GM18507 (cell line): ENCODE data around the gene CISTR.
"Not testable (repeated sequence)": the region's sequence is repeated elsewhere in the genome, so short reads cannot be mapped to it uniquely, and the experiment has no call there.

Experiments
- DNase-seq: peaks from one replicate; pipeline ENCODE4 v3.0.0; 2011; ENCODE audit warnings: low read depth; ENCODE audit not compliant: insufficient read length; ENCODE audit errors: extremely low spot score
- FAIRE-seq: peaks from 2 replicates; lab custom pipeline; 2011; peaks lifted over from hg19 to GRCh38; lab: Jason Lieb, UNC

Gene CISTR

DNA sequence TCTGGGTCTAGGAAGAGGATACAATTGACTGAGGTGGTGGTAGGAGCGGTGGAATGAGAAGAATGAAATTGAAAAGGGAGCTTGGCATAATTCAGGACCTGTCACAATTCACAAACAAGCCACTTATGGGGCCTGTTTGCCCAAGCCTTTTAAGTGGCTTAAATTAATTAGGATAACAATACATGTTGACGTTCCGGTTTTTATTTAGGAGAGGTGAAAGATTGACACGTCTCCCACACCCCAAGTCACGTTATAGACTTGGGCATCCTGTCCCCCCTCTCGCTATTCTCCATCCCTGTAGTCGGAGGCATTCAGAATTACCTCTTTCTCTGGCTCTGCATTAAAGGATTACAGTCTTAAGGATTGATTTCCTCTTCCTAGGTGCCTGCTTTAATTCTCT, 23.6 kb downstream of the CISTR start:
- FAIRE-seq (no peak), DNase-seq (no peak)

DNA sequence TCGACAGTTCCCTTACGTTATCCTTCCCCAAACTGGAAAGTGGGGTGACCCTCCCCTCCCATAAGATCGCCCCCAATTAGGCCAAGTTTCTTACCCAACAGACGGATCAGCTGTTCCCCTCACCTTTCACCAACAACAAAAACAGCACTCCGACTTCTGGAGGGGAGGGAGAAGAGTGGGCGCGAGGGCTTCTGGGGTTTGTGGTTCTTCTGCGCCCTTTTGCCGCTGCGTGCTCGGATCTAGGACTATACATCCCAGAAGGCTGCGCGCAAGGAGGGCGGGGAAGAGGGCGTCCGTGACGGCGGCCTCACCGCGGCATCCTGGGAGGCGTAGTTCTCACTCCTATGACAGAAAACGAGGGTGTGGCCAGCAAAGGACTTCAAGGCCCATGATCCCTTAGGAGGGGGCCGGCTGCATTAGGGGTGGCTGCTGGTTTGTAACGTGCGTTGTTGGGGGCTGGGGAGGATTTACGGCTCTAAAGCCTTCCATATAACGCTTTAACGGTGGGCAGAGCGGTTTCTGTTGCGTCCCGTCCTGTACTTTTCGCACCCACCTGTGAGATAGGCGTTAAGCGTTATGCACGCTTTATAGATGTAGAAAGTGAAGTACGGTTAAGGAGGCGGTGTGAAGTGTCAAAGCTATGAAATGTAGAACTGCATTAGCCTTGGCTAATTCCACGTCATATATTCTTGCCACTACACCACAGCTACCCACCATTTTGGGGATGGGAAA, 24.3 kb downstream of the CISTR start, which contains the start of gene CALCOCO1:
Gene CALCOCO1, minus strand, starts transcription at position 143 of the 732 bp plus-strand sequence. CDS start 2,210 bp downstream, outside the sequence.
- FAIRE-seq: peak; percentile 98

GRCh38 chr12:53726946-53727309, 24.9 kb downstream of the CISTR start:
- DNase-seq (no peak), FAIRE-seq (no peak)

More for the DNA sequence above, 24.3 kb downstream of the CISTR start, which contains the start of gene CALCOCO1:
- peak; percentile 97 for DNase-seq

GRCh38 chr12:53726341-53726740, 25.4 kb downstream of the CISTR start:
- DNase-seq (no peak), FAIRE-seq (no peak)

GRCh38 chr12:53725824-53726223, 26.0 kb downstream of the CISTR start:
- DNase-seq (no peak), FAIRE-seq (no peak)

DNA sequence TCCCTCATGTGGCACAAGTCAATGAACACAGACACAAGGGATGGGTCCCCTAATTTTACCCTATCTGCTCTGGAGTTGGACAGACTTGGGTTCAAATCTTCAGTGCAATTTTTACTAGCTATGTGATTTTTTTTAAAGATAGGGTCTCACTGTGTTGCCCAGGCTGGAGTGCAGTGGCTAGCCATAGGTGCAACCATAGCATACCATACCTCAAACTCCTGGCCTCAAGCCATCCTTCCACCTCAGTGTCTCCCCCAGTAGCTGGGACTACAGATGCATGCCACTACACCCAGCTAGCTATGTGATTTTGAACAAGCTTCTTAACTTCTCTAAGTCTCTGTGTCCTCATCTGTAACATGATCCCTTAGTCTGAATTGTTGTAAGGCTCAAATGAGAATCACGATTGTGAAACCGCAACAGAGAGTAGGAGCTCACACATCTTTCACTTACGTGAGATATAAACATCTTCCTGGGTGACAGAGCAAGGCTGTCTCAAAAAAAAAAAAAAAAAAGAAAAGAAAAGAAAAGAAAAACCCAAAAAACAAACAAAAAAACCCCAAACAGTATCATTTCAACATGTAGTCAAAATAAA, 29.2 kb downstream of the CISTR start:
- FAIRE-seq (no peak), DNase-seq (no peak)

DNA sequence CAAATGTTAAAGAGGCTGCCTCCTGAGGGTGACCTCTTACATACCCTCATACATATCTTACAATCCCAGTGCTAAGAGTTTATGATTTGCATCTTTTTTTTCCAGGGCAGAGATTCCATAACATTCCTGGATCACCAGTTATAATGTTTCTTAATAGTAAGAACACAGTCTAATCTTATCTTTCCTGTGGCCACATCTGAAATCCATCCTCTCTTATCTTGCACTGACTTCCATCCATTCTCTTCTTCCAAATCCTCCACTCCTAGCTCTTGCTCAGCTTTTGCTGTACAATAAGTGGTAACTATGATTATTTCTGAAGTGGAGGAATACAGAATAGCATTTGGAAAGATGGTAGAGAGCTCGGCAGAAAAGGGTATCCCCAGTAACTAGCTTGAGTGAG, 30.8 kb downstream of the CISTR start:
- FAIRE-seq: no peak
- no peak for DNase-seq

DNA sequence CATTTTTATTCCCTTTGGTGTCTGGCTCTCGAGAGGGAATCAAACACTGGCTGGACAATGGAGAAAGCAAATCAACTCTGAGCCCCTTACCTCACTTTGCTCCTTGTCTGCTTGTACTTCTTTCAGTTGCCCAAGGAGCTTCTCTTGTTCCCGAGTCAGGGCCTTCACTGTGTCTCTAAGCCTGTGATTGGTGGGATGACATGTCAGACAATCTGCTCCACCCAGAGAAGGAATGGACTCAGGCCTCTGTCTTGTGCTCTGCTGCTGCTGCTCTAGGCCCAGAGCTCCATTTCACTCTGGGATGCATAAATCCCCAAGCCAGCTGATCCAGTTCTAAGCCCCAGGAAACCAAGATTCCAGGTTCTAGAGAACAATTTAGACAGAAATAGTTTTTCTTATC, 32.1 kb downstream of the CISTR start:
- FAIRE-seq (no peak), DNase-seq (no peak)

DNA sequence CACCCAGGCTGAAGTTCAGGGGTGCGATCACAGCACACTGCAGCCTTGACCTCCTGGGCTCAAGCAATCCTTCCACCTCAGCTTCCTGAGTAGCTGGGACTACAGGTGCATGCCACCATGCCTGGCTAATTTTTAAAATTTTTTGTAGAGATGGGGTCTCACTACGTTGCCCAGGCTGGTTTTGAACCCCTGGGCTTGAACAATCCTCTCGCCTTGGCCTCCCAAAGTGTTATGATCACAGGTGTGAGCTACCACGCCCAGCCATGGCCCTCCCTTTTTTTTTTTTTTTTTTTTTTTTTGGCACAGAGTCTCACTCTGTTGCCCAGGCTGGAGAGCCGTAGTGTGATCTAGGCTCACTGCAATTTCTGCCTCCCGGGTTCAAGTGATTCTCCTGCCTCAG, 33.2 kb downstream of the CISTR start:
- not testable (repeated sequence) for DNase-seq, FAIRE-seq

- DNase-seq: no peak
- no peak for FAIRE-seq
These were observed 34.5 kb downstream of the CISTR start for GRCh38 chr12:53717319-53717718.

GRCh38 chr12:53714004-53714403, 37.8 kb downstream of the CISTR start:
- FAIRE-seq: no peak
- no peak for DNase-seq

GRCh38 chr12:53713516-53713915, 38.3 kb downstream of the CISTR start:
- DNase-seq (no peak), FAIRE-seq (no peak)

DNA sequence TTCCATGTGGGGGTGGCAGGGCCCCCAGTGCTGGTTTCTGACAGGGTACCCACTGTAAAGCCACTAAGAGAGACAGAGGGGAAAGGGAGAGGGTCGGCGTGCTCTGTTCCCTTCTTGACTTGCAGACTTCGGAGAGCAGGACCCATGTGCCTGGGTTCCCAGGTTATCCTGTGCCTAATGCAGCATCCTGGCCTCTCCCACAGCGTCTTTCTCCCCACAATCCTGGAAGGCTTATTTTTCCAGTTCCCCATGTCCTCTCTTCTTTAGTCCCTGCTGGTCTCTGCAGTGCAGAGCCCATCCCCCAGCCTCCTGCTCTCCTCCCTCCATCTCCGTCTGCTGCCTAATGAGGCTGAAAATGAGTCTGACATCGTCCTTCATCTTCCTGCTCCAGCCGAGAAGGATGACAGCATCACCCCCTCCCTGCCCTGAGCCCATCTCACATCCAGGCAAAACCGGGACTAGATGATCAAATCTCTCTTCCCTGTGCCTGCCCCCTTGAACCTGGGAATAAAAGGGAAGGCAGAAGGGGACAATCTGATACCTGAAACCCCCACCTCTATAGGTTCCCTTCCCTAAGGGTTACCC, 39.6 kb downstream of the CISTR start:
- no peak for FAIRE-seq
- DNase-seq: no peak

DNA sequence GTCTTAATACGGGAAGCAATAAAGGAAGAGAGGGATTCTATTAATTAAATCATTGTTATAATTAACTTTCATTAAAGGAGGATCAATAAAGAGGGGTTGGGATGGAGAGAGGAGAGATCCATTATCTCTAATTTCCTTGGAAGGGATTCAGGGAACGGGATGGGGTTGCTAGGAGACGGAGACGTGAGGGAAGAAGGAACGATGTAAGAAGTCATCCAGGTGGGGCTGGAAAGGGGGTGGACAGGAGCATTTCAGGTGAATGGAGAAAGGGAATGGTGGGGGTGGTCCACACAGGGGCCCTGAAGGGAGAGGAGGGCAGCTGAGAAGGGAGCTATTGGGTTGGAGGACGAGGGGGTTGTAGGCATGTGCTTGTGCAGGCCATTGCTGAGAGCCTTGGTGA, 41.7 kb downstream of the CISTR start:
- FAIRE-seq: no peak
- no peak for DNase-seq

DNA sequence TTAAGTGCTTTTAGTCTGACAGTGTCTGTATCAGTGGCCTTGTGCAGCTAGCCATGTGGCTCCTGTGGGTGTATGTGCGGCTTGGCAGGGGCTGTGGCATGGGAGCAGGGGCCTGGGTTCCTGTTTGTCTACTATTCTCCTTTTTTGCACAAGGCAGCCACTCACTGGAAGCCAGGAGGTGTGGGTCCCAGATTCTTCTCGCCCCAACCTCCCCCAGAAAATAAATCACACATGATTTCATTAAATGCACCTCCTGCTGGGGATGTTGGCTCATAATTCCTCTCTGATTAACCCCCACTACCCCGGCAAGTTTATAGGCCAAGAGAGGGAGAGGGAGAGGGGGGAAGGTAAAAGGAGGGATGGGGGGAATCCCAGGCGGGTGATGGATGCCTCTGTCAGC, 42.1 kb downstream of the CISTR start:
- FAIRE-seq (no peak), DNase-seq (no peak)

DNA sequence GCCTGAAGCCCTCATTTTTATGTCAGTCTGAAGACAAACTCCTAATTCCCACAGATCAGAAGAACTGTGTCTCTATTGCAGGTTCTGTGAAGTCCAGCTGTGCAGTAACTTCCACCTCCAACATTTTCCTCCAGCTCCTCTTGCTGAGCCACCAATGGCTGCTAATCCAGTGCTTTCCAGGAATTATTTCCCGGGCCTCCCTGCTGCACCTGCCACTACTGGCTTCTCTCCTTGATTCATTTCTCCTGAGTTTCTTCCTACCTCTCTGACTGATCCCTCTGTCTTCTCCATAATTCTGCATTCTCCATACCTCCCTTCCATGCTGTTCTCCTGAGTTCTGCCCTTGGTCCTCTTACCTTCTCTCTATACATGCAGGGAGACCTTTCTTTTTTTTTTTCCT, 45.7 kb downstream of the CISTR start:
- no peak for DNase-seq
- no peak for FAIRE-seq

DNA sequence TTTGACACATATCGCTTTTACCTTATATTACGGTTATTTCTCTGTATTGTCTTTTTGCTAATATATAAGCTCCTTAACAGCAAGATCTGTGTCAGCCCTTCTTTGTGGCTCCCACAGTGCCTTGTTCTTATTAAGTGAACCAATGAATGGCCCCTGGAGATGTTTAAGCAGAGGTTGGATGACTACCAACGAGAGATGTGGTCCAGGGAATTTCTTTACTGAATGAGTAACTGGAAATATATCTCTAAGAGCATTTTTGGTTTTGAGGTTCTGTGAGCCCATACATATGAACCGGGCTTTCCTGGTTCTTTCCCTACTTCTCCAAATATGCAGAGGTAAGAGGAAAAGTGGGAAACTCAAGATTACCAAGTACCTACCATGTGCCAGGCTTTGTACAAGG, 48.0 kb downstream of the CISTR start:
- no peak for FAIRE-seq

GRCh38 chr12:53701518-53702264, 50.1 kb downstream of the CISTR start:
- DNase-seq (peak; percentile 59), FAIRE-seq (peak; percentile 83)

More for the DNA sequence above, 48.0 kb downstream of the CISTR start:
- no peak for DNase-seq

GRCh38 chr12:53700567-53700966, 51.2 kb downstream of the CISTR start:
- DNase-seq (no peak), FAIRE-seq (no peak)

DNA sequence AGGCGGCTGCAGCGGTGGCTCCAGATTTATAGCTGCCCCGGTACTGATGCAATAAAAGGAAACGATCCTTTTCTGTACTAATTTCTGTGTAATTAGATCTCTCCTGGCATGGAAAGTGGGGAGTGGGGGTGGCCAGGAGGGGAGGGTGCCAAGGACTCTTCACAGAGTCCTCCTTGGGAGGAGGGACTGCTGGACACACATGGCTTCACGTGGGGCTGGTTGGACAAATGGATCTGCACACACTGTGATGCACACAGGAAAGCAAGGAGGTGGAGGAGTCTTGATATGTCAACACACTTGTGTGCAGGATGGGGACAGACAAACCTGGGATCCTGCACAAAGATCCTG, 52.1 kb downstream of the CISTR start:
- DNase-seq (no peak), FAIRE-seq (no peak)
